ENCODE results near the gene WDR1. TPM values are rescaled to one million over a fixed set of nuclear protein-coding genes. Genes with fewer than 3 reads are reported as not detected.

The WDR1 gene
- total RNA-seq, 1 donor from 2014 or later, result 216 TPM

- intact Hi-C loops (cut with DNase I), result no loop called here
- Histone ChIP-seq H3K4me3 (no peak overlapping the region), H3K27me3 (no peaks in the 10 kb centered on the region), H3K4me1 (peaks cover 0 to 17% of the 10 kb centered on the region in 2 donors), H3K36me3 (peaks cover 100% of the 10 kb centered on the region in 2 donors), H3K27ac (no peak overlapping the region), H3K9me3 (no peaks in the 10 kb centered on the region)
- TF ChIP-seq CTCF (IDR thresholded peaks at IDR 0.05), result no peak
- peak in 1 of 2 donors; percentile 6 for DNase-seq (ENCODE audit: low spot score in 2 of 2)
Measured at GRCh38 chr4:10085386-10085785, 31.2 kb downstream of the WDR1 start.

- TF ChIP-seq CTCF (IDR thresholded peaks at IDR 0.05), result no peak
- intact Hi-C loops (cut with DNase I), result loop anchor here (5.0 kb wide), 1 partner anchor 32 kb away; the partner anchor contains the start of gene WDR1
- H3K4me1 ChIP-seq, result peaks cover 0 to 17% of the 10 kb centered on the region in 2 donors
- DNase-seq (ENCODE audit: low spot score in 2 of 2), result no peak
- H3K27me3 ChIP-seq, result no peaks in the 10 kb centered on the region
- H3K36me3 ChIP-seq, result peaks cover 100% of the 10 kb centered on the region in 2 donors
- no peaks in the 10 kb centered on the region for H3K9me3 ChIP-seq
- H3K4me3 ChIP-seq, result no peak overlapping the region
- H3K27ac ChIP-seq, result peak overlapping the region in 1 of 2 donors; percentile 37
Measured at GRCh38 chr4:10084651-10085358, 31.8 kb downstream of the WDR1 start.

- TF ChIP-seq CTCF (IDR thresholded peaks at IDR 0.05), result no peak
- H3K27me3 ChIP-seq, result no peaks in the 10 kb centered on the region
- H3K4me3 ChIP-seq, result no peak overlapping the region
- DNase-seq (ENCODE audit: low spot score in 2 of 2), result peak in 1 of 2 donors; percentile 56
- intact Hi-C loops (cut with DNase I), result loop anchor here (5.0 kb wide), 1 partner anchor 33 kb away; the partner anchor contains the start of gene WDR1
- peak overlapping the region in 1 of 2 donors; percentile 37 for H3K27ac ChIP-seq
- H3K4me1 ChIP-seq, result peaks cover 0 to 13% of the 10 kb centered on the region in 2 donors
- no peaks in the 10 kb centered on the region for H3K9me3 ChIP-seq
- H3K36me3 ChIP-seq, result peaks cover 100% of the 10 kb centered on the region in 2 donors
Measured at GRCh38 chr4:10083861-10084641, 32.5 kb downstream of the WDR1 start.

GRCh38 chr4:10083331-10083771 is 33.2 kb downstream of the WDR1 start:
- no peak overlapping the region for H3K27ac ChIP-seq
- no peak for TF ChIP-seq CTCF (IDR thresholded peaks at IDR 0.05)
- DNase-seq (ENCODE audit: low spot score in 2 of 2), result peak in 1 of 2 donors; percentile 55
- H3K4me1 ChIP-seq, result peaks cover 0 to 13% of the 10 kb centered on the region in 2 donors
- peaks cover 100% of the 10 kb centered on the region in 2 donors for H3K36me3 ChIP-seq
- intact Hi-C loops (cut with DNase I), result loop anchor here (5.0 kb wide), 1 partner anchor 34 kb away; the partner anchor contains the start of gene WDR1
- H3K4me3 ChIP-seq, result no peak overlapping the region
- H3K27me3 ChIP-seq, result no peaks in the 10 kb centered on the region
- H3K9me3 ChIP-seq, result no peaks in the 10 kb centered on the region

GRCh38 chr4:10082459-10083272 is 33.9 kb downstream of the WDR1 start:
- Histone ChIP-seq H3K4me1 (peaks cover 0 to 13% of the 10 kb centered on the region in 2 donors), H3K27ac (no peak overlapping the region), H3K4me3 (no peak overlapping the region), H3K27me3 (no peaks in the 10 kb centered on the region), H3K9me3 (no peaks in the 10 kb centered on the region), H3K36me3 (peaks cover 100% of the 10 kb centered on the region in 2 donors)
- intact Hi-C loops (cut with DNase I), result loop anchor here (5.0 kb wide), 1 partner anchor 35 kb away; the partner anchor contains the start of gene WDR1
- TF ChIP-seq CTCF (IDR thresholded peaks at IDR 0.05), result no peak
- DNase-seq (ENCODE audit: low spot score in 2 of 2), result peak in 1 of 2 donors; percentile 55

Measured in ascending aorta (tissue), 2 donors.